Measurements from ENCODE around the gene F2RL3. TPM values are rescaled to one million over a fixed set of nuclear protein-coding genes. Genes with fewer than 3 reads are reported as not detected.

The F2RL3 gene
- total RNA-seq, 2 experiments from 2014 or later: not detected

Other genes starting within 250 kb of the F2RL3 start
- gene SMIM7, start 228.9 kb upstream of the F2RL3 start, total RNA-seq: 10 to 100 TPM; 51.0 to 59.2 TPM
- gene TMEM38A, start 227.9 kb upstream of the F2RL3 start, total RNA-seq: under 1 TPM; 0.49 to 0.83 TPM
- gene NWD1, start 169.2 kb upstream of the F2RL3 start, total RNA-seq: not detected
- 10 to 100 TPM; 18.8 to 20.6 TPM for gene SIN3B, start 59.6 kb upstream of the F2RL3 start, total RNA-seq
- under 1 TPM; 0.41 to 0.44 TPM for gene CPAMD8, start 137.8 kb downstream of the F2RL3 start, total RNA-seq
- gene HAUS8, start 186.5 kb downstream of the F2RL3 start, total RNA-seq: 10 to 100 TPM; 47.3 to 48.8 TPM
- gene MYO9B, start 186.8 kb downstream of the F2RL3 start, total RNA-seq: 10 to 100 TPM; 73.1 to 78.6 TPM